NCI-H82 treated with DMSO at 0.1 percent for 48 hours (cell line): ENCODE data around the gene FCER2.

Experiments used
- DNase-seq: peaks from one replicate; lab custom pipeline; 2025; ENCODE audit not compliant: unreplicated experiment; lab: John Stamatoyannopoulos, UW

Gene FCER2

DNA sequence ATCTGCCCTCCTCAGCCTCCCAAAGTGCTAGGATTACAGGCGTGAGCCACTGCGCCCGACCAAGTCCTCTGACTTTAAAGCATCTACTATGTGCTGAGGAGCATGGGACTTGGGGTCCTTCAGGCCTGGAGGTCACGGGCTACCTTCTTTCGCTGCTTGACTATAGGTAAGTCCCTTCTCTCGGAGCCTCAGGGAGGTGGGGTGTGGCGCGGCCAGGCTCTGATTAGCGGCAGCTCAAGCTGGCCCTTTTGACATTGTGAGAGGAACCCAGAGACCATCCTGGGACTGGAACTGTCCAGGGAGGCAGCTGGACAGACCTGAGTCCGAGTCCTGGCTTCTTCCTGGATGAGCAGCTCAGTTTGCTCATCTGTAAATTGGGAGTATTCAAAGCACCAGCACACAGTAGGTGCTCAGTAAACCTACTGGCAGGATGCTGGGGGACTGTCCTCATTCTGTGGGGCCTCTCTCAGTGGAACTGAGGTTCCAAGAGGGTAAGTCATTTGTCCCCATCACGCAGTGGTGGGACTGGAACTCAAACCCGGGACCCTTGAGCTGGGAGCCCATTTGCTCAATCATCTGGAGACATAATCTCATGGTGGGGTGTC, 780 bp downstream of the FCER2 start:
- no peak for DNase-seq

DNA sequence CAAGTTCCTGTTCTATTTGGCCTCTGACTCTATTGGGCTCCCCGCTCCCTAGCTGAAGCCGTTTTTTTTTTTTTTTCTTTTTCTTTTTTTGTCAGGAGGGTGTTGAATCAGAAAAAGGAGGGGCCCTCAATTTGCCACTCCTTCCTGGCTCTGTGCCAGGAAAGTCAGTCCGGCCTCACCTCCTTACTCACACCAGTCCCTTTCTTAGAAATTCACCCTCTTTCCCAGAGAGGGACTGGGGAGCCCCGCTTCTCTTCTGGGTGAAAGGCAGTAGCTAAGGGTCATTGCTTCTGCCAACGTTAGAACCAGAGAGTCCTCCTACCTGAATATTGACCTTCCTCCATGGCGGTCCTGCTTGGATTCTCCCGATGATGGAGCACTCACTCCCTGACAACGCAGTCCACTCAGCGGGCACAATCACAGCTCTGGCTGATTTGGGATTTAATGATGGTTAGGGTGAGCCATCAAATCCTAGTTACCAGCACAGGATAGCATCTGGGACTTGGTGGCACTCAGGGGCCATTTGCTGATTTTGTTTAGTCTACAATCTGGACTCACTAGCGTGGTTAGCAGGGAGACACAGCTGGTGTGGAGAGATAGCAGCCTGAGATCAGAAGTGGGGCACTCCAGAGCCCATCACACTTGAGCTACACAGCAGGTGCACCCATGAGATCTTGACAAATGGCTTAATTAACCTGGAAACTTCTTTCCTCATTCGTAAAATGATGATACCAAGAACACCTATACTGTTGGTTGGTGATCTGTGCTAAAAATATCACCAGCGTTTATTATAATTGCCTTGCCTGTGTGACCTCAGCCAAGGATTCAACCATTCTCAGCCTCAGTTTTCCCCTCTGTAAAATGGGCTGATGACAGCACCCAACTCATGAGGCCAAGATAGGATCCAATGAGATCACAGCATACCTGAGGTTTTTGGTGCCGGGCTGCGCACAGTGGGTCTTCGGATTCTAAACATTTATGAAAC, 2.2 kb downstream of the FCER2 start:
- no peak for DNase-seq

DNA sequence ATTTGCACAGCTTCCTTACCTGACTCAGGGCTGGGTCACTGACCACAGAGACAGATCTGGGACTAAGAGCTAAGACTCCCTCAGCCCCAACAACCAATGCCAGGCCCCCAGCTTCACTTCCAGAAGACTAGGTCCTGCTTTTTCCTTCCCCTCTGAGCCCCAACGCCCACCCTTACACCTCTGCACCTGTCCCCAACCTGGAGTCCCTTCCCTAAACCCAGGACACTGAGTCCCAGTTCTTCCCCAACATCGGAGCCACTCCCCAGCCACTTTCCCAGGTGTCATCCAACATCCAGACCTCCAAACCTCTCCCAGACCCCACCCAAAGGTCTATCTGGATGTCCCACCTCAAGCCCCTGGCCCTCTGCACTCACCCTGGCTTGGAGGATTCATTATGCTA, 2.9 kb downstream of the FCER2 start:
- no peak for DNase-seq

DNA sequence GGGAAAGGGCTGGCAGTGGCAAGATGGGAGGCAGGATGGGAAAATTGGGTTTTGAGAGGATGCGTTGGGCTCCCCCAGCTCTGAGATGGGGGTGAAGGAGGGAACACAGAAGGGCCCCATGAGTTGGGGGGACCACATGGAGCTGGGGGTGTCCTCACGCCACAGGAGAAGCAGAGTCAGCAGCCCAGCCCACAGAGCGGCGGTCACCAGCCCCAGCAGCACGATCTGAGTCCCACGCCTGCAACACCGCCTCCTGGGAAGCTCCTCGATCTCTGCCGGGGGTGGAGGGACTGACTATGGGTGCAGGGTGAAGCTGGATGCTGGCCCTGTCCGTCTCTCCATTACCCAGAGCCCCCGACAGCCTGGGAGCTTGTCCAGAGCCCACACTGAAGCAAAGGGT, 3.3 kb downstream of the FCER2 start:
- no peak for DNase-seq

DNA sequence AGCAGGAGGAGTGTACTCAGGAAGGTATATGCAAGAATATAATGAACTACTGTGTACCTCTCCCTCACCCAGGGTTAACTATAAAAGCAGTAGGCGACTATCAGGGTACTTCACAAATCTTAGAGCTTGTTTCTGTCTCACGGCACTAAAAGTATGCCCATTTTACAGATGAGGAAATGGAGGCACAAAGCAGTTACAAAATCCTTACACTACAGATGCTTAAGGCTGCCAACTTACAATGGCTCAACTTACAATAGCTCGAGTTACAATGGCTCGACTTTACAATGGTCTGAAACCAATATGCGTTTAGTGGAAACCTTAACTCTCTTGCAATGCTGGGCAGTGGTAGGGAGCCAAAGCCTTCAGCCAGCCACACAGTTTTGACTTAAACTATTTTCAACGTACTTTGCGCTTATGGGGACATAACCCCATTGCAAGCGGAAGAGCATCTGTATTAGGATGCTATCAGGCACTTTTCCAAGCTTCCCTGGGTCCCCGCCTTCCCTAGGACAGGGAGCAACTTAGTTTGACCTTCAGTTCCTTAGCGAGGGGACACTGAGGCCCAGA, 4.1 kb downstream of the FCER2 start:
- no peak for DNase-seq

DNA sequence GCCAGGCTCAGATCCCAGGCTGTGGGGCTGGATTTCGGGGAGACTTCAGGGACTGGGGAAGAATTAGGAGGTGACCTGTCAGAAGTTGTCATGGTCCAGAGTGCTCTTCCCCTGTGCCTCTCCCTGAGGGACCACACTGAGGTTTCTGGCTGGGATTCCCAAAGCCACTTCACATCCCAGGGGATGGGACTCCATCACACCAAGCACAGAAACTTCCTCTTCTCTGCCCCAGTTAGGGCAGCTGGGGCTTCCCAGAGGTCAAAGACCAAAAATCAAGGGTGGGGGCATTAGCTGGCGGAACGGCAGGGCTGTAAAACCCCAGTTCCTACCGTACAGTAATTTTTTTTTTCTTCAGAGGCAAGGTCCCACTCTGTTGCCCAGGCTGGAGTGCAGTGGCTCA, 7.4 kb downstream of the FCER2 start:
- no peak for DNase-seq

DNA sequence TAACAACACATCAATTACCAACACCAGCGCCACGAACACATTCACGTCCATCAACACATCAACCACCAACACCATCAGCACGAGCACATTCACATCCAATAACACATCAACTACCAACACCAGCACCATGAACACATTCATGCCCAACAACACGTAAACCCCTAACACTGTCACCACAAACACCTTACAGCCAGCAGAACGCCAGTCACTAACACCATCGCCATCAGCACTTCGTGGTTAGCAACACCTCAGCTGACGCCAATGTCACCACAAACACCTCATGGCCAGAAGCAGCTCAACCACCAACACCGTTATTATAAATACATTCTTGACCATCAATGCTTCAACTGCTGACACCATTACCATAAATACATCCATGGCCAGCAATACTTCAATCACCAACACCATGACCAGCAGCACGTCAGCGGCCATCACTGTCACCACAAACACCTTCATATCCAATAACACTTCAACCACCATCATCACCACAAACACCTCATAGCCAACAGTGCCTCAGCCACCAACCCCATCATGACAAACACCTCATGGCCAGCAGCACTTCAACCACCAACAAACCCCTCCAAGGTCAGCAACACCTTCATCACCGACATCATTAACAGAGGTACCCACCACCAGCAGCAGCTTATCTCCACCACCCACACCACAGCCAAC, 9.4 kb downstream of the FCER2 start:
- DNase-seq: no peak

DNA sequence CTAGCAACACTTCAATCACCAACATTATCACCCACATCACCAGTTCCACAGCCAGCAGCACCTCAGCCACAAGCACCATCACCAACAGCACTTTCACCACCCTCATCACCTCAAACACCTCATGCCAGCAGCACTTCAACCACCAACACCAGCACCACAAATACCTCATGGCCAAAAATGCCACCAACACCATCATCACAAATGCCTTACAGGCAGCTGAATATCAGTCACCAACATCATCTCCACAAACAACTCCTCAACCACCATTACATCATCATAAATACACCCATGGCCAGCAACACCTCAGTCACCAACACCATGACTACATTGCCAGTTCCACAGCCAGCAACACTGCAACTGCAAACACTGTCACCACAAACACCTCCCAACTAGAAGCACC, 10.4 kb downstream of the FCER2 start:
- no peak for DNase-seq

DNA sequence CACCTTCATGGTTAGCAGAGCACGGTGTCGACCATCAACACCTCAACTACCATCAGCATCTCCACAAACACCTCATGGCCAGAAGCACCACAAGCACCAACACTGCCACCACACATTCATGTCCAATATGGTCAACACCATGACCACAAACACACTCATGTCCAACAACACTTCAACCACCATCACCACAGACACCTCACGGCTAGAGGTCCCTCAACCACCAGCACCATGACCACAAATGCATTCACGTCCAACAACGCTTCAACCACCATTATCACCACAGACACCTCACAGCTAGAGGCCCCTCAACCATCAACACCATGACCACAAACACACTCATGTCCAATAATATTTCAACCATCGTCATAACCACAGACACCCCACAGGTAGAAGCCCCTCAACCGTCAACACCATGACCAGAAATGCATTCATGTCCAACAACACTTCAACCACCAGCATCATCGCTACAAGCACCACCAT, 11.1 kb downstream of the FCER2 start:
- DNase-seq: no peak

DNA sequence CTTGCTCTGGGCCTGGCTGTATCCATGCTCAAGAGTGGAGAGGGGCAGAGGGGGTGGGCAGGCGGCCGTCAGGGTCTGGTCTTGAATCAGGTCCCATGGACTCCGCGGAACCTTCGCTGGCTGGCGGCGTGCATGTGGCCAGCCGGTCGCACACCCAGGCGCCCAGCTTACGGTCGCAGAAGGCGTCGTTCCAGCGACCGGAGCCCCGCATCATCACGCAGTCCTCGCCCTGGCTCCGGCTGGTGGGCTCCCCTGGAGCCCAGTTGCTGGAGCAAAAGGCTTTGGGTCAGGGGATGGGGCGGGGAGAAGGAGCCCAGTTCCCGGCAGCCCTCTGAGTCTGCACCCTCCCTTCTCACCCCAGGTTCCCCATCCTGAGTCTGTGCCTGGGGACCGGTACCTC, 12.8 kb downstream of the FCER2 start:
- no peak for DNase-seq

DNA sequence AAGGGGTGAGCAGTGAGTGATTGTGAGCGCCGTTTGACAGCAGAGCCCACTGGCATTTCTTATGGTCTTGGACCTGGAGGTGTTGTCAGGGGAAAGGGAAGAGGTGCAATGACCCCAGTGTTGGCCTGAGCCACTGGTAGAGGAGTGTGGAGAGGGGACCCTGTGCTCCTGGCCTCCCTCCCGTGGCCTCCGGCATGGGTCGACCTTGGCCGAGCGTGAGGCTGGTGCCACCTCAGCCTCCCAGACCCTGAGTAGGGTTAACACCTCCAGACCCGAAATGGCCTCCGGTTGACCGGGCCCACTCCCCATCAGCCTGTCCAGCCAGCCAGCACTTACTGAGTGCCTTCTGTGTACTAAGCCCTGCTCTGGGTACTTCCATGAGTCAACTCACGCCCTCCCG, 14.8 kb downstream of the FCER2 start:
- DNase-seq: no peak

DNA sequence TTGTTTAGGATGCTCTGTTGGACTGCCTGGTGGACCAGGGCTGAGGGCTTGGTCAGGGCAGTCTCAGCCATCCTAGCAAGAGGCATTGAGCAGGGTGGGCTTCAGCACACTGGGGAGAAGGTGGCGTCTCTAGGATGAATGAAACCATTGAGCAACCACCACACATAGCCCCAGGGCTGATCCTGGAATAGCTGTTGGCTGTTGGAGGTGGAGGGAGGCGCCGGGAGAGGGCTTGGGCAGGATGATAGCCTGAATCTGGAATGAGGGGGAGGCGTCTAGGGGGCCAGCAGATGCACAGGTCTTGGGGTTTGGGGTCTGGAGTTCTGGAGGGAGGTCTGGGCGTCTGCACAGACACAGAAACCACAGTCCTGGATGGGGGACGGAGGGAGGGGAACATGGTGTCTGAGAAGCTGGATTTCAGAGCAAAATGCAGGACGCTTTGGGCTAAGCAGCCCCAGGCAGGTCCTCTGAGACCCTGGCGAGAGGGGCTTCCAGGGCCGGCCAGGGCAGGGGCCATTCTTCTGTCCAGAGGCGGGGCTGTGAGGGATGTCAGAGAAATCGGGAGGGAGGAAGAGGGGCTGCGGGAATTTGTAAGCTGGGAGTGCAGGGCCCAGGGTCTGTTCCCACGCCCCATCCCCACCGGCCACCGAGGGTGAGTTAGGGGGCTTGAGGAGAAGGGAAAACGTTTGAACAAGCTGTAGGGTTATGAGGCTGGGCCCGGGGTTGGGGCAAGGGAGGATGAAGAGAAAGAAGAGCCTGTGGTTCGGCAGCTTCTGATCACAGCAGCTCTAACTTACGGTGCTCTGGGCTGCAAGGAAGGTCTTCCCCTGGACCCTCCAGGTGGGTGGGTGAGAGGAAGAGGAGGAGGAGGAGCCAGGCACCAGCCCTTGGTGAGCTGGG, 16.1 kb downstream of the FCER2 start:
- no peak for DNase-seq

DNA sequence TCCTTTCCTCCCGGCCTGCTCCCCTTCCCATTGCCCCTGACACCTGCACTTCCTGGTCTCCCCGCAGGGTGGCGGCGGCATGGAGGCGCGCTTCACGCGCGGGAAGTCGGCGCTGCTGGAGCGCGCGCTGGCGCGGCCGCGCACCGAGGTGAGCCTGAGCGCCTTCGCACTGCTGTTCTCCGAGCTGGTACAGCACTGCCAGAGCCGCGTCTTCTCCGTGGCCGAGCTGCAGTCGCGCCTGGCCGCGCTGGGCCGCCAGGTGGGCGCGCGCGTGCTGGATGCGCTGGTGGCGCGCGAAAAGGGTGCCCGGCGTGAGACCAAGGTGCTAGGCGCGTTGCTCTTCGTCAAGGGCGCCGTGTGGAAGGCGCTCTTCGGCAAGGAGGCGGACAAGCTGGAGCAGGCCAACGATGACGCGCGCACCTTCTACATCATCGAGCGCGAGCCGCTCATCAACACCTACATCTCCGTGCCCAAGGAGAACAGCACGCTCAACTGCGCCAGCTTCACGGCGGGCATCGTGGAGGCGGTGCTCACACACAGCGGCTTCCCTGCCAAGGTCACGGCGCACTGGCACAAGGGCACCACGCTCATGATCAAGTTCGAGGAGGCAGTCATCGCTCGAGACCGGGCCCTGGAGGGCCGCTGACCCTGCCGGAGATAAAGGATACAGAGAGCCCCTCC, 19.6 kb downstream of the FCER2 start:
- no peak for DNase-seq

DNA sequence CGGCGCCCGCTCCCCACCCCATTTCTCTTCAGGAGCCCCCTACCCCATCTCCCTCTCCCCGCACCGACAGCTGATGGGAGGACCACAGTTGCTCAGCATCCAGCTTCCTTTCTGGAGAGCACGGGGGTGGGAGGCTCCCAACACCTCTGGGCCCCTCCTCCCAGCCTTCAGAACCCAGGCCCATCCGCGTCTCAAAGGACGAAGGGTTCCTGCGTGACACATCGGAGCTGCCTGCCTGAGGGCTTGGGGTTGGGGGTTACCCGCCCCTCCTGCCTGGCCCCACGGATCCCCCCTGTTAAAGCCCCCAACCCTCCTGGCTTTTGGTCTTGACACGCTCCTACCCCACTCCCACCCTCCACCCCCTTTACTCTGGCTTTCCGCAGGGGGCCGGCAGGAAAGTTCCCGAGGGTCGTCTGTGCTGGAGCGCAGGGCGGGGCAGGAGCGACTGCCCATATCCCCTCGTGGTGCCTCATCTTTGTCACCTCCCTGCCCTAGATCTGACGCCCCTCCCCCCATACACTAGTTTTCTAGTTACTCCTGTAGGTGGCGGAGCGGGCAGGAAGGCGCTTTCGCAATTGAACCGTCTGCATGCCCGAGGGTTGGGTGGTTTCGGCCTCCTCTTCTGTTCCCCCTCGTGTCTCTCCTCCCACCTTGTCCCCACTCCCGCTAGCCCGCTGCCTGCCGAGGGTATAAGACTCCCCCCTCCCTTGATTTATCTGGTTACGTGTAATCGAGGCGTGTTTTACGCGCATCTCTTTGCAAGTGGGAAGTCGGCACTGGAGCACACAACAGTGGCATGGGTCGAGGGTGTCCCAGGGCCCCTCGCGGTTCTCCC, 20.4 kb downstream of the FCER2 start:
- DNase-seq: peak; percentile 9

DNA sequence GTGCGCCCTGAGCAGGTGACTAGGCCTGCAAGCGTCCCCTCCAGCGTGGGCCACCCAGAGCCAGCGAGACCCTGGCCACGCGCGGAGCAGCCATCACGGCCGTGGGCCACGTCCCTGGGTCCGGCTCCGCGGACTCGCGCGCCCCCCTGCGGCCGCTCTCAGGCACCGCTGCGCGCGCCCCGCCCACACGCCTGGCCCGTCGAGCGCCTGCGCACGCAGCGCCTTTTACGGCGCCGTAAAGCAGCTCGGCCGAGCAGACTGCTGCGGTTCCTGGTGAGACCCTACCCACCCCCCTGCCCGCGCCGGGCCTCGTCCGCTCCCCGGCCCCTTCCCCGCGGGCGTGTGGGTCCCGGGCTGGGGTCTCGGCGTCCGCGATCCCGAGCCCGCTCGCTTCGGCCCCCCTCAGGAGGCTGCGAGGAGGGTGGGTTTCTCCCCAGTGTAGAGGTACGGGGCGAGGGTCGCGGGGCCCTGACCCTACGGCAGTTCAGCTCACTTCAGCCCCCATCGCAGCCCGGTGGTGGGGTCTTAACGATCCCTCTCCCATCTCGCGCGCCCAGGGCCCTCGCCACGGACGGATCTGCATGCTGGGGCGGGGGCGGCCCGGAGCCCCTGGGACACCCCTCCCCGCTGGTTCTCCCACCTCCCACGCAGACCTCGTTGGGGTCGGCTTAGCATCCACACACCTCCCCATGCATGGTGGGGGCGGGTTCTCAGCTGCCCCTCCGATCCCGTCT, 21.2 kb downstream of the FCER2 start, which contains the start of gene TRAPPC5:
Gene TRAPPC5 (plus strand): TSS at position 228 of the 734 bp plus-strand sequence. CDS start 1,421 bp downstream, outside the sequence.
- DNase-seq: no peak

DNA sequence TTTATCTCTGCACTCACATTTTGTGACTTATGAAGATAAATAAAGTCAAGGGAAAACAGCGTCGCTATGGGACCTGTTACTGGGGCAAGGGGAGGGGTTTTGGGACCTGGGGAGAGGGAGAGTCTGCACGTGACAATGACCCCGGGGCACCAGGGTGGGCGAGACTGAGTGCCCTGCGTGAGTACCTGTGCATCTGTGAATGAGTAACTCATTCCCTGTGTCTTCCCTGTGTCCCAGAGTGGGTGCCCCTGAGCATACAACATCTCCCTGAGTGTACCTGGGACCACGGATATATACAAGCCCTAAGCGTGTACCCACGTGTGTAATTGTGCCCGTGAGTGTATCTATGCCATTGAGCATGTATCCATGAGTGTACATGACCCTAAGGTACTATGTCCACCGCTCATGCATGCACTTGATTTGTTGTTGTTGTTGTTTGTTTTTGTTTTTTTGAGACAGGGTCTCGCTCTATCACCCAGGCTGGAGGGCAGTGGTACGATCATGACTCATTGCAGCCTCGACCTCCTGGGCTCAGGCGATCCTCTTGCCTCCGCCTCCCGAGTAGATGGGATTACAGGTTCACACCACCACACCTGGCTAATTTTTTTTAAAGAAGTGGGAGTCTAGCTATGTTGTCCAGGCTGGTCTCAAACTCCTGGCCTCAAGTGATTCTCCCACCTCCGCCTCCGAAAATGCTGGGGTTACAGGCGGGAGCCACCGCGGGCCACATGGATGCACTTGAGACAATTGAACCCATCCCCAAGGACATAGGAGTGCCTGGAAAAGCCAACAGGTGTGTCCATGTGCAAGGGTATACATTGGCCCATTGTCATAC, 21.9 kb downstream of the FCER2 start:
- DNase-seq: no peak
